ENCODE measurements around the gene SLC35F1. TPM values are rescaled to one million over a fixed set of nuclear protein-coding genes. Genes with fewer than 3 reads are reported as not detected.

Gene SLC35F1
- total and polyA plus RNA-seq, 2 donors (not counting 1 experiment from before 2014, with no cell fraction given): not detected

DNA sequence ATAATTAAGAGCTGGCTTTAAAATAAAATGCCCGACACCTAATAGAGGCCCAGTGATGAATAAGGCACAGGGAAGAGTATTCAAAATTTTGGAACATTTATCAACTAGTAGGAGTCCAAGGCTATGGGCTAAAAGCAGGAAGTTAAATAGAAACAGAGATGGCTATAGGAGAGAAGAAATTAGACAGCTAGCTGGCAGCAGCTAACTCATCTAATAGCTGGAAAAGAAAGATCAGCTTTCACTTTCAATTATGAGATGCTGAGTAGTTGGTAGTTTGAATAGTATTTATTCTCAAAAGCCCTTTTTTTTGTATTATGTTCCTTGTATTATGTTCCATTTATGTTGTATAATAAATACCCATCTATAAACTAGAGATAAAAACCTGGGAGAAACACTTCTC is 215.7 kb downstream of the SLC35F1 start:
- no peaks in the 10 kb centered on the region for H3K9me3 ChIP-seq (ENCODE audit: control extremely low read depth in 1 of 3, control insufficient read depth in 2 of 3, insufficient read depth in 1 of 3, low read length in 2 of 3)
- POLR2A ChIA-PET: no interaction called here
- H3K4me1 Mint-ChIP-seq: no peaks in the 10 kb centered on the region

DNA sequence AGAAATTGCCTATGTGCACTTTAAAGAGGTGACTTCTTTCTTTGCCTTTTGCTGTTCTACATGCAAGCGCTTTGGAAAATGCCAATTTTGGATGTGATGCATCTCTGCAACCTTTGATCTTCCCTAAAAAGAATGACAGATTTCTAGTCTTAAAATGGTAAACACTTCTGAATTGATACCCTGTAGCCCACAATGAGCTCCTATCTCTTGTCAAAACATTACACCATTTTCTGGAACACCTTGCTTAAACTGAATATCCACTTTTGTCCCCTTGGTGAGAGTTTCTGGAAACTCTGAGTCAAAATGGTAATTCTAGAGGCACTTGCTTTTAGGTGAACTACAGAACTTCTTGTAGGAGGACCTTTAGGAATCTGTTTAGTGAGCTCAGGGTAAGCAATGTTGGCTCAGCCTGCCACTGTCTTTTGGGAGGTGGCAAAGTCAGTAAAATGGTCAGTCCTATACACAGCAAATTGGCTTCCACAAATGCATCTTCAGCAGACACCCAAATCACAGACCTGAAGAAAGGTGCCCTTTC is 216.5 kb downstream of the SLC35F1 start:
- Mint-ChIP-seq H3K27ac (no peak overlapping the region), H3K4me1 (no peaks in the 10 kb centered on the region), H3K9me3 (ENCODE audit: insufficient read depth) (no peaks in the 10 kb centered on the region), H3K27me3 (no peaks in the 10 kb centered on the region), H3K4me3 (no peak overlapping the region)
- ChIA-PET CTCF (no interaction called here), POLR2A (no interaction called here)
- Histone ChIP-seq H3K79me2 (ENCODE audit: control insufficient read depth, insufficient read depth, low read length) (no peaks in the 10 kb centered on the region), H3K27ac (ENCODE audit: low read length in 2 of 2) (no peak overlapping the region), H3K4me3 (ENCODE audit: control extremely low read depth in 1 of 5, extremely low read depth in 1 of 5, insufficient read depth in 1 of 5, low read depth in 2 of 5, low read length in 4 of 5) (no peak overlapping the region), H3K27me3 (replicated peaks in 1 of 4; ENCODE audit: control extremely low read depth in 1 of 4, control insufficient read depth in 3 of 4, insufficient read depth in 4 of 4, low read length in 3 of 4) (no peaks in the 10 kb centered on the region), H3K9me3 (ENCODE audit: control extremely low read depth in 1 of 3, control insufficient read depth in 2 of 3, insufficient read depth in 1 of 3, low read length in 2 of 3) (no peaks in the 10 kb centered on the region), H3K9ac (ENCODE audit: low read length) (no peak overlapping the region), H3K4me2 (replicated peaks; ENCODE audit: low read depth, low read length, poor library complexity, severe bottlenecking) (no peak overlapping the region), H4K20me1 (ENCODE audit: control insufficient read depth, insufficient read depth, low read length, poor library complexity, severe bottlenecking) (no peaks in the 10 kb centered on the region), H3K4me1 (ENCODE audit: control insufficient read depth in 2 of 2, insufficient read depth in 2 of 2, low read length in 2 of 2) (no peaks in the 10 kb centered on the region), H3K36me3 (replicated peaks in 1 of 2; ENCODE audit: control extremely low read depth in 1 of 2, control insufficient read depth in 1 of 2, extremely low read depth in 1 of 2, insufficient read depth in 2 of 2, low read length in 1 of 2) (no peaks in the 10 kb centered on the region), H2AFZ (ENCODE audit: insufficient read depth, low read depth, low read length, poor library complexity, severe bottlenecking) (no peak overlapping the region)
- DNase-seq: no peak
- TF ChIP-seq, protein P1, sequence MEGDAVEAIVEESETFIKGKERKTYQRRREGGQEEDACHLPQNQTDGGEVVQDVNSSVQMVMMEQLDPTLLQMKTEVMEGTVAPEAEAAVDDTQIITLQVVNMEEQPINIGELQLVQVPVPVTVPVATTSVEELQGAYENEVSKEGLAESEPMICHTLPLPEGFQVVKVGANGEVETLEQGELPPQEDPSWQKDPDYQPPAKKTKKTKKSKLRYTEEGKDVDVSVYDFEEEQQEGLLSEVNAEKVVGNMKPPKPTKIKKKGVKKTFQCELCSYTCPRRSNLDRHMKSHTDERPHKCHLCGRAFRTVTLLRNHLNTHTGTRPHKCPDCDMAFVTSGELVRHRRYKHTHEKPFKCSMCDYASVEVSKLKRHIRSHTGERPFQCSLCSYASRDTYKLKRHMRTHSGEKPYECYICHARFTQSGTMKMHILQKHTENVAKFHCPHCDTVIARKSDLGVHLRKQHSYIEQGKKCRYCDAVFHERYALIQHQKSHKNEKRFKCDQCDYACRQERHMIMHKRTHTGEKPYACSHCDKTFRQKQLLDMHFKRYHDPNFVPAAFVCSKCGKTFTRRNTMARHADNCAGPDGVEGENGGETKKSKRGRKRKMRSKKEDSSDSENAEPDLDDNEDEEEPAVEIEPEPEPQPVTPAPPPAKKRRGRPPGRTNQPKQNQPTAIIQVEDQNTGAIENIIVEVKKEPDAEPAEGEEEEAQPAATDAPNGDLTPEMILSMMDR (IDR thresholded peaks at IDR 0.05): no peak
- no peak for TF ChIP-seq EZH2 (IDR thresholded peaks at IDR 0.05; ENCODE audit: borderline replicate concordance, insufficient read depth, low read depth, low read length, poor library complexity, severe bottlenecking)
- no CpG with 5 or more reads among the region's 1 CpG for WGBS (ENCODE audit: insufficient coverage)
- intact Hi-C loops (cut with micrococcal nuclease): no loop called here
- no peak for ATAC-seq (ENCODE audit: low read depth)

More for the DNA sequence above, 215.7 kb downstream of the SLC35F1 start:
- CTCF ChIA-PET: no interaction called here
- ATAC-seq (ENCODE audit: low read depth) (no peak), DNase-seq (no peak)
- no peaks in the 10 kb centered on the region for H3K27me3 ChIP-seq (replicated peaks in 1 of 4; ENCODE audit: control extremely low read depth in 1 of 4, control insufficient read depth in 3 of 4, insufficient read depth in 4 of 4, low read length in 3 of 4)
- no peaks in the 10 kb centered on the region for H4K20me1 ChIP-seq (ENCODE audit: control insufficient read depth, insufficient read depth, low read length, poor library complexity, severe bottlenecking)
- Mint-ChIP-seq H3K4me3 (no peak overlapping the region), H3K27me3 (no peaks in the 10 kb centered on the region), H3K9me3 (ENCODE audit: insufficient read depth) (no peaks in the 10 kb centered on the region), H3K27ac (no peak overlapping the region)
- no peak overlapping the region for H2AFZ ChIP-seq (ENCODE audit: insufficient read depth, low read depth, low read length, poor library complexity, severe bottlenecking)
- no peaks in the 10 kb centered on the region for H3K79me2 ChIP-seq (ENCODE audit: control insufficient read depth, insufficient read depth, low read length)
- no peak overlapping the region for H3K9ac ChIP-seq (ENCODE audit: low read length)
- no peaks in the 10 kb centered on the region for H3K36me3 ChIP-seq (replicated peaks in 1 of 2; ENCODE audit: control extremely low read depth in 1 of 2, control insufficient read depth in 1 of 2, extremely low read depth in 1 of 2, insufficient read depth in 2 of 2, low read length in 1 of 2)
- no CpG with 5 or more reads among the region's 1 CpG for WGBS (ENCODE audit: insufficient coverage)
- no peak overlapping the region for H3K27ac ChIP-seq (ENCODE audit: low read length in 2 of 2)
- no peak overlapping the region for H3K4me2 ChIP-seq (replicated peaks; ENCODE audit: low read depth, low read length, poor library complexity, severe bottlenecking)
- intact Hi-C loops (cut with micrococcal nuclease): no loop called here
- no peak for TF ChIP-seq EZH2 (IDR thresholded peaks at IDR 0.05; ENCODE audit: borderline replicate concordance, insufficient read depth, low read depth, low read length, poor library complexity, severe bottlenecking)
- TF ChIP-seq, protein P1 (IDR thresholded peaks at IDR 0.05): no peak
- no peaks in the 10 kb centered on the region for H3K4me1 ChIP-seq (ENCODE audit: control insufficient read depth in 2 of 2, insufficient read depth in 2 of 2, low read length in 2 of 2)
- H3K4me3 ChIP-seq (ENCODE audit: control extremely low read depth in 1 of 5, extremely low read depth in 1 of 5, insufficient read depth in 1 of 5, low read depth in 2 of 5, low read length in 4 of 5): no peak overlapping the region
